Measurements from ENCODE around the gene STIMATE.

Gene STIMATE

GRCh38 chr3:52860424-52860768 lies 37.0 kb downstream of the STIMATE start:
- no peak for DNase-seq

DNA sequence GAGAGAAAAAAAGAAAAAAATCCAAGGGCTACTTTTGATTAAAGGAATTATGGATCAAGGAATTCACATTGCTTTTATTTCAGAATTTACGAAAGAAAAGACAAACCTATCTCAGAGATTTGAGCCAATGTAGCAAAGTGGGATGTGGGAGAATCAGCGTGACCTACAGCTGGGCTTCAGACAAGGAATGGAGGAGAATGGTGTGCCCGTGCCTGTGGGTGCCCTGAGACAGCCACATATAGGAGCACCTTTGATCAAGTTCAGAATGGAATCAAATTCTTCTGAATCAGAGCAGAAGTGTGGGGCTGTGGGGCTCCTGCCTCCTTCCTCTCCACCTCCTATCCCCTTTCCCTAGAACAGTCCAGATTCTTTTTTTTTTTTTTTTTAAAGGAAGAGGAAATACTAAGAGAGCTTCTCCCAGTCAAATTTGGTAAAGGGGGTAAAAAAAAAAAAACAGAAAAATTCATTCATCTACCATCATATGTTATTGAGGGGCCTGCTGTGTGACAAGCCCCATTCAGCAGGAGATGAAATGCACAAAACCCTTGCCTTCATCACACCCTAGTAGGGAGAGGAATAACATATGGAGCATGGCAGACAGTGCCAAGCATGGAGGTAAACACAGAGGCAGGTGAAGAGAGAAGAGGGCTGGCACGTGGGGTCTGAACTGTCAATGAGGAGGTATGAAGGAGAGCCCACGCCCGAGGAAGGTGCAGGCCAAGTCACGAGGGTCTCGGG lies 37.5 kb downstream of the STIMATE start:
- no peak for DNase-seq

- no peak for DNase-seq
Observed at GRCh38 chr3:52857864-52858263, 39.5 kb downstream of the STIMATE start.

DNA sequence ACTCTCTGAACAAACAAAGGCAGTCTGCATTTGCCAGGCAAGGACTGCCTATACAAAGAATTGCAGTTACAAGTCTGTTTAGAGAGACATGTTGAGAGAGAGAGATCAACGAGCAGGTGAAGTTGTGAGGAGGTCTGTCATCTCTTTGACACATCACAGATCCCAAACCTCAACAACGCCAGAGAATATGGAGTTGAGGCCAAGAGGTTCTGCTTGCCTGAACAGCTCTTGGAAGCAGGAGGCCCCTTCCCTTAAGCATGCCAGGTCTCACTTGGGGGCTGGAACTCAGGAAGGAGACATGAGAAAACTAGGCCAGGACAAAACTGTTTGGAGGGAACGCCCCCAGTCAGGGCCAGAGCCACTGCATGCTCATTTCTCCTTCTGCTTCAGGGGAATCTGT lies 40.2 kb downstream of the STIMATE start:
- DNase-seq: no peak

DNA sequence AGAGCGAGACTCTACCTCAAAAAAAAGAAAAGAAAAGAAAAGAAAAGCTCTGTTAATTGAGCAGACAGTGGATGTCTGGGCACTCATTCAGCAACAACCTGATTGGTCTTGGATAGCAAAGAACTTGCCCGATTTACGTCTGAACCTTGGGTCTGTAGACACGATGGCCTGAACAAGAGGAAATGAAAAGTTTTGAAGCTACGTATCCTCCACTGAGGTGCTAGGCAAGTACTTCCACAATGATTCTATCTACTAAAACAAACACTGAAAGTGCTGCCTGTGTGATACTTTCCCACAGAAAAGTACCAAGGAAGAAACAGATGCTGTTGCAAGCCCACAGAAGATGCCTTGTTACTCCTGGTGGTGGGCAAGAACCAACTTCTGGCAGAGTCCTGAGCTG lies 40.7 kb downstream of the STIMATE start:
- no peak for DNase-seq

- DNase-seq: no peak
Observed at GRCh38 chr3:52854013-52854412, 43.3 kb downstream of the STIMATE start.

- no peak for DNase-seq
Observed at GRCh38 chr3:52852419-52852818, 44.9 kb downstream of the STIMATE start.

DNA sequence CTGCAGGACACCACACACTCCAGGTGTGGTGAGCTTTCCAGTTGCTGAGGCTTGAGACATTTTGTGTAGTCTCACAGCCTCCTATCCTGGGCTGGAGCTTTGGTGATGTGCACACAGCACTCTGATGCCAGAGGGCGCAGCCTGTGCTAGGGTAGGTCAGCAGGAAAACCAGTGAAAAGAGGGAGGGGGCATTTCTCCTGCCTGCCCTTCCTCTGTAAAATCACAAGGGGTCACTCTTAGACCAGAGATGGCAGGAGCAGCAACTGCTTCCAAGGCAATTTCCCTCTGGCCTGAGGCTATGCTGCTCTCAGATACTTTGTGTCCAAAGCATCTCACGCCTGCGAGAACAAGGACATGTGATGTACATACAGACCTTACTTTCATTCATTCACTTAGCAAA lies 46.0 kb downstream of the STIMATE start:
- DNase-seq: no peak

GRCh38 chr3:52849656-52850055 lies 47.7 kb downstream of the STIMATE start:
- DNase-seq: no peak

DNA sequence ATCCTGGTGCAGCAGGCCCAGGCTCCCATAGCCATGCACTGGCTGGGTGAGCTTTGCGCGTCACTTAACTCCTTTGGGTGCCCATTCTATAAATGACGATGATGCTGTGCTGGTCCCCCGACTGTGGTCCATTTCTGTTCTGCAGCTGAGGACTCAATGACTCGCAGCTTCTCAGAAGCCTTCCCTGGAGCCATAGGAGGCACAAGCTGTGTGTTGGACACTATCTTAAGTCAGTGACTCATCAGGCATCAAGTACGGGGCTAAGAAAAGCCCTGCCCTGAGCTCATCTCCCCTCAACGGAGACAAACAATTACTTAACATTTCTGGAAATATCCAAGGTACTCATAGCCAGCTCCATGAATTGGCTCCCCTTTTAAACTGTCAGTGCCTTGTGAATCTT lies 48.7 kb downstream of the STIMATE start:
- DNase-seq: no peak

DNA sequence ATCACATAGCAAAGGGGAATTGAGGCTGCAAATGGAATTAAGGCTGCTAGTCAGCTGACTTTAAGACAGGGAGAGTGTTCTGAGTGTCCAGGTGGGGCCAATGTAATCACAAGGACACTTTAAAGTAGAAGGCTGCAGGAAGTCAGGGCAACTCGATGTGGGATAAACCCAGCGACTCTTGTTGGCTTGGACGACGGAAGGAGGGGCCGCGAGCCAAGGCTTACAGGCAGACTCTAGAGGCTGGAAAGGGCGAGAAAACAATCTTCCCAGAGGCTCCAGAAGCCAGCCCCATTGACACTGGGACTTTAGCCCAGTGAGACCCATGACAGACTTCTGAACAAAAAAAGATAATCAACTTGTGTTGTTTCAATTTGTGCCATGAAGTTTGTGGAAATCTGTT lies 49.6 kb downstream of the STIMATE start:
- no peak for DNase-seq

DNA sequence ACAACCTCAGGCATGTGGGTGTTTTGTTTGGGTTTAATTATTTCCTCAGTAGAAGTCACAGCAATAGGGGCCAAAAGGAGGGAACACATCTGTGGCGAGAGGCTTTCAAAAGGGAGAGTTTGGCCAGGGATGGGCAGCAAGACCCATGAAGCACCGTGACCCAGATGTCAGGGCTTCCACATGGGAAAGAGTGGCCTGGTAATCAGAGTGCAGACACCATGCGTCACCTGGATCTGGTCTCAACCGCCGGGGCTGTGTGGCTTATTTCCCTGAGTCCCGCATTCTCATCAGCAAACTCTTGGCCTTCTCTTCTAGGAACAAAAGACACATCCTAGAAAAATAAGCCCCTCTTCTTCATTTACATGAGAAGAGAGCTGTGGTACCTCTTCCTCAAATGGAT lies 50.1 kb downstream of the STIMATE start:
- no peak for DNase-seq

GRCh38 chr3:52846432-52846965 lies 50.8 kb downstream of the STIMATE start:
- DNase-seq: no peak

DNA sequence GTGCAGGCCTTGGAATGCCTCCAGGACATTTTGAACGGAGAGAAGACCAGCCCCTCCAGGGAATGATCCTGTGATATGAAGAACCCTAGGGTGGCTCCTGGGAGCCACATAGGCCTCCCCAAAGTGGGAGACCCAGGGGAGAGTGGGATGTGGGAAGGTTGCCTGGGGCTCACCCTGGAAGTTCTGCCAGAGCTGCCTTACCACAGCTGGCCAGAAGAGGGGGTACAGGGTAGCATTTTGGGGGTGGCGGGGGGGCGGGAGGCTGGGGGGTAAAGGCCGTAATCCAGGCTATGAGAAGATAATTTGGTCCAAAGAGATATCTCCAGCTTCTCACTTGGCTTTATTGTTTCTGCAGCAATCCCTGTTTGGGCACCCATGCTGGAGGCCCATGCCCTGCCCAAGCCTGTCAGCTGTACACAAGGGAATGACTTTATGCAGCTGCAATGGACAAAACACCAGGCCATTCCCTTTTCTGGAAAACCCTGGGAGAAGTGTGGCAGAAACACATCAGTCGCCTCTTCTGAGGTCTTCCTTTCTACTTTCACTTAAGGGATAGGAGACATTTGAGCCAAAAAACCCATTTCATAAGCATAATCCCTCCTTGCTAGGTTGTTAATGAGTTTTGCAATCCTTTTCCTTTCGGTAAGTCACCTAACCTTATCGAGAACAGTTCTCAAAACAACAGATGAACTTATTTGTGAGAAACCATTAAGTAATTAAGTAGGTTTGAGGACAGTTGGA lies 51.5 kb downstream of the STIMATE start:
- DNase-seq: no peak

- DNase-seq: peak in 1 of 2 donors; percentile 24
Observed at GRCh38 chr3:52845157-52845556, 52.2 kb downstream of the STIMATE start.

DNA sequence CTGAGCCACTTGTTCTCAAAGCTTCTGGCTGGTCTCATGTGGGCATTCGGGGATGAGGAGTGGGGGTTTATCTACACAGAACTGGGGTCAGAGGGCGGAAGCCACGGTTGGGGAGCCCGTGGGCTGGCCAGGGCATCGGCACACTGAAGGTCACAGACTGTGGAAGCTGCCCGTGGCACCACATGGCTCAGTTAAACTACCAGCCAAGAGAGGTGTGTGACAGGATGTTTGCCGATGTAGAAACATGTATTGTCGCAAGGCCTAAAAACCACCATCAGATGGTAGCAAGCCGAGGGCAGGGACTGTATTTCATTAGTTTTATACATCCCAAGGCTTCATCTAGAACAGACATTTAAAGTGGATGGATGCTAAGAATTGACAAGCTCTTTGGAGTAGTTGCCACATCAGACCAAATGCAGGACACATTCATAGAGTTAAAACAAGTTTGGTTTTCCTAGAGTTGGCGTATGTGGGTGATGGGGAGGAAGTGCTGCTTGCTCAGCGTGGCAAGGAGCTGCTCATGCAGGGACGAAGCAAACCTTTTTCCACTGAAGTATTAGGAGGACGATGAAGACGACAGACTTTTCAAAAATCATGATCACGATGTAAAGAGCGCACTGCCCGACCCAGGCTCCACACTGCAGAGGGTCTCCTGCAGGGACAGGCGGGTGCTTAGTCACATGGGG lies 52.9 kb downstream of the STIMATE start:
- no peak for DNase-seq

DNA sequence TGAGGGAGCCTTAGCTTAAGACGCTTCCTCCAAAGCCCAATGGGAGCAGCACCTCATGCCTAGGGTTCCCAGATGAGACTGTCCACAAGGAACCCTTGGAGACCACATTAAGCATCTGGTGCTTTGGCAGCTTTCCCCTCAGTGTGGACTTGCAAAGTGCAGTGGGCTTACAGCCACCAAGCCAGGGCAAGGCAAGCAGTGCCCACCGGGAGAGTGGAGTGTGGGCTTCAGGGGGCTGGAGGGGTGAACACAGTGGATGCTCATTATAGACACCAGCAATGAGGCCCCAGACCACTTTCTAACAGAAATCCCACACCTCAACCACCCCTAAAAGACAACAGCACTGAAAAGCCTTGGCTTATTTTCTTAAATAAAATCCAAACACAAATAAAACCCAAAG lies 53.5 kb downstream of the STIMATE start:
- DNase-seq: no peak

DNA sequence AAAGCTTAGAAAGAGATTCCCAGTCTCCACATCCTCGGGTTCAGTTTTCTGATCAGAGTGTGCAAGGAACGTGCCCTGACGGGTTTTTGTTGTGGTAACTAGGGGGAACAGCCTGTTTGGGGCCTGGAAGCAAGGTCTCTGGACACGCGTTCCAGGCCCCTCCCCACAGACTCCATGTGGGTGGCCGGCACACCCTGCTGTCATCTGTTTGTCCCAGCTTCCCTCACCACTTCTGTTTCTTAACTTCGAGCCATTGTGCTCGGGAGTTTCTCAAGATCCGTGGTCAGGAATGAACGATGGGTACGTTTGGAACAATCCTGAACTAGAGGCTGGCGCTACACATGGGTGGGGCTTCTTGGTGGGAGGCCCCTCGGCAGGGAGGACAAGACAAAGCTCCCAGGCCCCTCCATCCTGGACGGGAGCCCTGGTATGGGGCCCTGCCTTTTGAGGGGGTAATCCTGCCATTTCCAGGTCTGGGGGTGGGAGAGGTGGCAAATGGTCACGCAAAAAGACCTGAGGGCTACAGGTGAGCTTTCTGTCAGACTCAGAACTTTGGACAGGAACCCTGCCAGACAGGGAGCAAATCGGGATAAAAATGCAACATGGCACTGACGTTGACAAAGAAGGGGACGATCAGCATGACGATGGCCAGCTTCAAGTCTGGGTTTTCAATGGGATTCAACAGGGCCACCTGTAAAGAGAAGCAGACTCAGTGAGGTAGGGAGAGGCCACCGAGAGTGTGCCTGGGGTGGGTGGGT lies 54.1 kb downstream of the STIMATE start:
- DNase-seq: no peak

GRCh38 chr3:52842424-52842823 lies 54.9 kb downstream of the STIMATE start:
- DNase-seq: no peak

DNA sequence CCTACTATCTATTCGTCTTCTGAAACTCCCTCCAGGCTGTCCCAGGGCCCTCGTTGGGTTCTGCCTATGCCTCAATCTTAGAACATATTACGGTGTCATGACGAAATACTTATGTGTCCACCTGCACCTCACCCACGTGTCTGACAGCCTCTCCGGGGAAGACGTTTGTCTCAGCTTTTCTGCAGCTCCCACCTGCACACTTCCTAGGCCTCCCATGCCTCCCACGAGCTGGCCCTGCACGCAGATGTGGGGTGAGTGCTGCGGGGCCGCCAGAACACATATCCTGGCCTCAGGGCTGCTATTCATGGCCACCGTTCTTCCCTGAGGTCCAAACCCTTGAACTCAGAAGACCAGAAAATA lies 55.4 kb downstream of the STIMATE start:
- DNase-seq: no peak

DNA sequence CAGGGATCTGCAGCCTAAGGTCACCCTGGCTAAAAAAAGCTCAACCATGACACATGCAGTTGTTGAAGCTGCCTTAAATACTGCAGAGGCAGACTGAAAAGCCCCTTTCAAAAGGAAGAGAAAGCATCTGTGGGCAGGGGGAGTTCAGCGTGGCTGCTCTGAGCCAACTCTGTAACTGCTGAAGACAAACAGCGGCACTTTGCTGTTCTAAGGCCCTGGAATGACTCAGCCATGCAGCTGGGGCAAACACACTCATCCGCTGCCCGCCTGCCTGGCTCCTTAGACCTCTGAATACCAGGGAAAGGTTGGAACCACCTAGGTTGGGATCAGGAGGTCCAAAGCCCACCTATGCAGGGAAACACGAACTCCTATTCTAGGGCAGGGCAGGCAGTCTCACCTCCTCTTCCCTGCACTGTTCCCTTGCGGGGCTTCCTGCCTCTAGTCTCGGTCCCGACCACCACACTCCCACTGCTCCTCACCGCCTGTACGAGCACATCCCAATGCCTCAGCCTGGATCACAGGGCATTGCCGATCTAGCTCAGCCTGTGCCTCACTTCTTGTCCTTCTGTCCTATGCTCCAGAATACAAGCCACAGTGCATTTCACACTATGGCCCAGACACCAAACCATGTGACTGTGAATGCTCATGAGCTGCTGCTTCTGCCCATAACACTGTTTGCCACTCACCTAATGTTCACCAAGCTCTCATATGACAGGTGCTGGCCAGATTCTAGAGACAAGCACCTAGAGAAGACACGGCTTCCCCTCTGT lies 56.0 kb downstream of the STIMATE start:
- DNase-seq: no peak

- no peak for DNase-seq
Observed at GRCh38 chr3:52839892-52840545, 57.3 kb downstream of the STIMATE start.

All from hippocampal formation (tissue), 2 donors.